ENCODE measurements around the gene AKNA.
A peak's percentile ranks its signal among the peaks of the same experiment; 100 is the strongest.

The AKNA gene

GRCh38 chr9:114396558-114397218 is 8.9 kb upstream of the AKNA start:
- DNase-seq (ENCODE audit: low read depth in 2 of 2): no peak

GRCh38 chr9:114395768-114396167 is 8.0 kb upstream of the AKNA start:
- no peak for DNase-seq (ENCODE audit: low read depth in 2 of 2)

- no peak for DNase-seq (ENCODE audit: low read depth in 2 of 2)
Observed at GRCh38 chr9:114395334-114395617, 7.5 kb upstream of the AKNA start.

GRCh38 chr9:114394523-114395333 is 6.9 kb upstream of the AKNA start:
- DNase-seq (ENCODE audit: low read depth in 2 of 2): no peak

- no peak for DNase-seq (ENCODE audit: low read depth in 2 of 2)
Observed at GRCh38 chr9:114392749-114393112, 4.9 kb upstream of the AKNA start.

GRCh38 chr9:114390952-114391351 is 3.2 kb upstream of the AKNA start:
- no peak for DNase-seq (ENCODE audit: low read depth in 2 of 2)

GRCh38 chr9:114389612-114390368 is 2.0 kb upstream of the AKNA start:
- no peak for DNase-seq (ENCODE audit: low read depth in 2 of 2)

GRCh38 chr9:114388764-114389375 is 1.1 kb upstream of the AKNA start:
- no peak for DNase-seq (ENCODE audit: low read depth in 2 of 2)

- no peak for DNase-seq (ENCODE audit: low read depth in 2 of 2)
Observed at GRCh38 chr9:114388357-114388682, 538 bp upstream of the AKNA start.

GRCh38 chr9:114386886-114387679 is 699 bp downstream of the AKNA start:
- no peak for DNase-seq (ENCODE audit: low read depth in 2 of 2)

- DNase-seq (ENCODE audit: low read depth in 2 of 2): no peak
Observed at GRCh38 chr9:114386361-114386885, 1.4 kb downstream of the AKNA start.

GRCh38 chr9:114385397-114386181 is 2.2 kb downstream of the AKNA start:
- DNase-seq (ENCODE audit: low read depth in 2 of 2): peak; percentile 82 to 83

- no peak for DNase-seq (ENCODE audit: low read depth in 2 of 2)
Observed at GRCh38 chr9:114384836-114385396, 2.9 kb downstream of the AKNA start.

- DNase-seq (ENCODE audit: low read depth in 2 of 2): no peak
Observed at GRCh38 chr9:114384341-114384740, 3.4 kb downstream of the AKNA start.

- no peak for DNase-seq (ENCODE audit: low read depth in 2 of 2)
Observed at GRCh38 chr9:114383521-114384231, 4.1 kb downstream of the AKNA start.

GRCh38 chr9:114382699-114383520 is 4.9 kb downstream of the AKNA start:
- DNase-seq (ENCODE audit: low read depth in 2 of 2): peak; percentile 64 to 73

GRCh38 chr9:114378883-114379282 is 8.9 kb downstream of the AKNA start:
- DNase-seq (ENCODE audit: low read depth in 2 of 2): no peak

- no peak for DNase-seq (ENCODE audit: low read depth in 2 of 2)
Observed at GRCh38 chr9:114378016-114378415, 9.8 kb downstream of the AKNA start.

Measured in stimulated activated CD4-positive, alpha-beta T cell treated with anti-CD3 and anti-CD28 coated beads, Interleukin-12 subunit alpha, Interleukin-12 subunit beta, amount 100 ng/mL, for 24 hours (primary cell).